HepG2 (cell line): ENCODE data around the gene NHP2. TPM values are rescaled to one million over a fixed set of nuclear protein-coding genes. Genes with fewer than 3 reads are reported as not detected.

Source experiments
- AHDC1 ChIP-seq: sonication (generic); formaldehyde crosslinking; IDR thresholded peaks from 2 replicates; pipeline ENCODE4 v1.5.1; 2020; ENCODE audit warnings: mild to moderate bottlenecking, missing genetic modification reagents, borderline replicate concordance
- ARID2 ChIP-seq: sonication (generic); formaldehyde crosslinking; IDR thresholded peaks from 2 replicates; pipeline ENCODE4 v1.8.1; 2022; ENCODE audit warnings: mild to moderate bottlenecking, missing genetic modification reagents, borderline replicate concordance
- FLYWCH1 ChIP-seq: sonication (generic); formaldehyde crosslinking; IDR thresholded peaks from 2 replicates; pipeline ENCODE4 v1.8.1; 2023; ENCODE audit warnings: mild to moderate bottlenecking, missing genetic modification reagents
- FOXK1 ChIP-seq: sonication (generic); formaldehyde crosslinking; IDR thresholded peaks from 2 replicates; pipeline ENCODE4 v1.4.0; 2020; ENCODE audit warnings: low read depth, missing genetic modification reagents, borderline replicate concordance
- GABPB1 ChIP-seq: IDR thresholded peaks from 2 replicates; pipeline ENCODE4 v1.6.1; 2016; ENCODE audit warnings: mild to moderate bottlenecking, missing genetic modification reagents, moderate library complexity, missing compliant biosample characterization
- KMT2A ChIP-seq: sonication (generic); formaldehyde crosslinking; IDR thresholded peaks from 2 replicates; pipeline ENCODE4 v1.4.0; 2020; ENCODE audit warnings: missing genetic modification reagents
- LBX2 ChIP-seq: sonication (generic); formaldehyde crosslinking; IDR thresholded peaks from 2 replicates; pipeline ENCODE4 v1.5.0; 2020; ENCODE audit warnings: missing genetic modification reagents, mild to moderate bottlenecking, borderline replicate concordance
- PHF20 ChIP-seq: sonication (generic); formaldehyde crosslinking; IDR thresholded peaks from 2 replicates; pipeline ENCODE4 v1.5.0; 2020; ENCODE audit warnings: mild to moderate bottlenecking, missing genetic modification reagents
- PREB ChIP-seq: sonication (generic); formaldehyde crosslinking; IDR thresholded peaks from 2 replicates; pipeline ENCODE4 v1.4.0; 2020; ENCODE audit warnings: missing genetic modification reagents
- RXRA ChIP-seq: sonication (generic); formaldehyde crosslinking; IDR thresholded peaks from 2 replicates; pipeline ENCODE4 v1.5.1; 2020; ENCODE audit warnings: missing genetic modification reagents
- TRIM22 ChIP-seq: fragments of 450-650 bp; IDR thresholded peaks from 2 replicates; pipeline ENCODE4 v1.6.1; 2017
- ZNF205 ChIP-seq: IDR thresholded peaks from 2 replicates; pipeline ENCODE4 v1.6.1; 2018; ENCODE audit warnings: missing biosample characterization, missing genetic modification reagents
- ZNF329 ChIP-seq: sonication (generic); formaldehyde crosslinking; IDR thresholded peaks from 2 replicates; pipeline ENCODE4 v1.9.0; 2021; ENCODE audit warnings: low read depth, mild to moderate bottlenecking, missing genetic modification reagents
- ZNF607 ChIP-seq: sonication (generic); formaldehyde crosslinking; IDR thresholded peaks from 2 replicates; pipeline ENCODE4 v1.5.1; 2020; ENCODE audit warnings: missing genetic modification reagents, mild to moderate bottlenecking, borderline replicate concordance
- ZNF660 ChIP-seq: sonication (generic); formaldehyde crosslinking; IDR thresholded peaks from 2 replicates; pipeline ENCODE4 v1.5.1; 2020; ENCODE audit warnings: mild to moderate bottlenecking, low read depth, missing genetic modification reagents, borderline replicate concordance
- polyA plus RNA-seq, 8 experiments: library from polyadenylated mRNA; depleted of rRNA in 3 of 8; stranded (reverse) in 7 of 8; unstranded in 1 of 8; fragments of >200 nt; fragmentation: Illumina TruSeq in 4 of 8; extraction: Trizol in 4 of 8; gene quantifications; 2 replicates each; pipeline versions ENCODE4 v1.2.1 to v1.2.3, GENCODE V29; 2011 to 2016; ENCODE audit warnings: low read depth in 4 of 8, missing spikeins in 1 of 8, mixed read lengths in 1 of 8; ENCODE audit not compliant: insufficient read depth in 1 of 8
- total RNA-seq, 5 experiments: library from RNA; depleted of rRNA; stranded (reverse); fragments of >200 nt; fragmentation: Illumina TruSeq; extraction: Trizol; gene quantifications; 2 replicates each; pipeline ENCODE4 v1.2.3, GENCODE V29; 2016; ENCODE audit warnings: low read depth in 1 of 5
- TF ChIP-seq, protein P1 (sequence below): sonication (generic); formaldehyde crosslinking; conservative IDR thresholded peaks from 2 replicates; pipeline ENCODE4 v1.4.0; 2020; ENCODE audit warnings: missing genetic modification reagents

Gene NHP2
- total and polyA plus RNA-seq, 2 of the 13 experiments (the other 11 are each of a cell fraction or from before 2014, with no cell fraction given), result 56.2 to 96.1 TPM

GRCh38 chr5:178130576-178131445, 22.9 kb downstream of the NHP2 start, which contains the start of gene RMND5B (continued):
- TF ChIP-seq ARID2 (CRISPR knock-in tag) (no peak), KMT2A (CRISPR knock-in tag) (no peak), RXRA (no peak), LBX2 (CRISPR knock-in tag) (0 out of 2 replicates have a peak, but pooled peaks have one; percentile 19), PREB (CRISPR knock-in tag) (no peak), ZNF205 (CRISPR knock-in tag) (no peak), FOXK1 (CRISPR knock-in tag) (no peak), TRIM22 (no peak), ZNF607 (peak; percentile 40; the same call in 1 of the 2 replicates), ZNF660 (no peak), AHDC1 (no peak), PHF20 (peak; percentile 81), GABPB1 (CRISPR knock-in tag) (peak; percentile 91), ZNF329 (CRISPR knock-in tag) (peak; percentile 79; the same call in 1 of the 2 replicates), FLYWCH1 (CRISPR knock-in tag) (no peak)
- TF ChIP-seq, protein P1, sequence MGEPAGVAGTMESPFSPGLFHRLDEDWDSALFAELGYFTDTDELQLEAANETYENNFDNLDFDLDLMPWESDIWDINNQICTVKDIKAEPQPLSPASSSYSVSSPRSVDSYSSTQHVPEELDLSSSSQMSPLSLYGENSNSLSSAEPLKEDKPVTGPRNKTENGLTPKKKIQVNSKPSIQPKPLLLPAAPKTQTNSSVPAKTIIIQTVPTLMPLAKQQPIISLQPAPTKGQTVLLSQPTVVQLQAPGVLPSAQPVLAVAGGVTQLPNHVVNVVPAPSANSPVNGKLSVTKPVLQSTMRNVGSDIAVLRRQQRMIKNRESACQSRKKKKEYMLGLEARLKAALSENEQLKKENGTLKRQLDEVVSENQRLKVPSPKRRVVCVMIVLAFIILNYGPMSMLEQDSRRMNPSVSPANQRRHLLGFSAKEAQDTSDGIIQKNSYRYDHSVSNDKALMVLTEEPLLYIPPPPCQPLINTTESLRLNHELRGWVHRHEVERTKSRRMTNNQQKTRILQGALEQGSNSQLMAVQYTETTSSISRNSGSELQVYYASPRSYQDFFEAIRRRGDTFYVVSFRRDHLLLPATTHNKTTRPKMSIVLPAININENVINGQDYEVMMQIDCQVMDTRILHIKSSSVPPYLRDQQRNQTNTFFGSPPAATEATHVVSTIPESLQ, result no peak
